ENCODE results near the gene EGFL7. TPM values are rescaled to one million over a fixed set of nuclear protein-coding genes. Genes with fewer than 3 reads are reported as not detected.

The EGFL7 gene
- polyA plus RNA-seq, 4 donors = 29.0 to 79.5 (median 44.5) TPM

GRCh38 chr9:136684799-136685198, 22.1 kb downstream of the EGFL7 start:
- no peak for DNase-seq (ENCODE audit: low read depth in 4 of 4, low spot score in 3 of 4)

- DNase-seq (ENCODE audit: low read depth in 4 of 4, low spot score in 3 of 4) = no peak
Measured at GRCh38 chr9:136685216-136685615, 22.5 kb downstream of the EGFL7 start.

- DNase-seq (ENCODE audit: low read depth in 4 of 4, low spot score in 3 of 4) = no peak
Measured at GRCh38 chr9:136685790-136686533, 23.2 kb downstream of the EGFL7 start.

- no peak for DNase-seq (ENCODE audit: low read depth in 4 of 4, low spot score in 3 of 4)
Measured at GRCh38 chr9:136686534-136686793, 23.7 kb downstream of the EGFL7 start.

GRCh38 chr9:136686794-136687711, 24.3 kb downstream of the EGFL7 start, which contains the start of gene AGPAT2:
TSS of gene AGPAT2 (minus strand) at chr9:136687457. CDS start at chr9:136687357, 100 bp downstream.
- DNase-seq (ENCODE audit: low read depth in 4 of 4, low spot score in 3 of 4) = no peak

GRCh38 chr9:136687721-136688223, 25.1 kb downstream of the EGFL7 start:
- no peak for DNase-seq (ENCODE audit: low read depth in 4 of 4, low spot score in 3 of 4)

GRCh38 chr9:136688274-136689107, 25.8 kb downstream of the EGFL7 start:
- no peak for DNase-seq (ENCODE audit: low read depth in 4 of 4, low spot score in 3 of 4)

GRCh38 chr9:136689108-136689460, 26.4 kb downstream of the EGFL7 start:
- no peak for DNase-seq (ENCODE audit: low read depth in 4 of 4, low spot score in 3 of 4)

GRCh38 chr9:136690104-136690805, 27.5 kb downstream of the EGFL7 start:
- no peak for DNase-seq (ENCODE audit: low read depth in 4 of 4, low spot score in 3 of 4)

GRCh38 chr9:136690806-136691261, 28.1 kb downstream of the EGFL7 start:
- no peak for DNase-seq (ENCODE audit: low read depth in 4 of 4, low spot score in 3 of 4)

GRCh38 chr9:136691316-136692184, 28.8 kb downstream of the EGFL7 start:
- no peak for DNase-seq (ENCODE audit: low read depth in 4 of 4, low spot score in 3 of 4)

- no peak for DNase-seq (ENCODE audit: low read depth in 4 of 4, low spot score in 3 of 4)
Measured at GRCh38 chr9:136692185-136693134, 29.7 kb downstream of the EGFL7 start.

GRCh38 chr9:136693135-136693489, 30.4 kb downstream of the EGFL7 start:
- no peak for DNase-seq (ENCODE audit: low read depth in 4 of 4, low spot score in 3 of 4)

- no peak for DNase-seq (ENCODE audit: low read depth in 4 of 4, low spot score in 3 of 4)
Measured at GRCh38 chr9:136693490-136694162, 30.9 kb downstream of the EGFL7 start.

GRCh38 chr9:136694163-136694871, 31.6 kb downstream of the EGFL7 start:
- DNase-seq (ENCODE audit: low read depth in 4 of 4, low spot score in 3 of 4) = no peak

- DNase-seq (ENCODE audit: low read depth in 4 of 4, low spot score in 3 of 4) = no peak
Measured at GRCh38 chr9:136694872-136695247, 32.1 kb downstream of the EGFL7 start.

- no peak for DNase-seq (ENCODE audit: low read depth in 4 of 4, low spot score in 3 of 4)
Measured at GRCh38 chr9:136695435-136695895, 32.7 kb downstream of the EGFL7 start.
